ENCODE data around the gene PCDHA10. TPM values are rescaled to one million over a fixed set of nuclear protein-coding genes. Genes with fewer than 3 reads are reported as not detected.
"Not testable (repeated sequence)": the region's sequence is repeated elsewhere in the genome, so short reads cannot be mapped to it uniquely, and the experiment has no call there.

Gene PCDHA10
- total RNA-seq, 1 donor from 2014 or later, result 6.1 TPM

- H3K4me1 Mint-ChIP-seq (ENCODE audit: unreplicated experiment), result no peaks in the 10 kb centered on the region
- peaks cover 15% of the 10 kb centered on the region for H3K36me3 Mint-ChIP-seq (ENCODE audit: unreplicated experiment)
- H3K27ac Mint-ChIP-seq (ENCODE audit: unreplicated experiment), result no peak within 1 kb of the TSS
- H3K9me3 Mint-ChIP-seq (ENCODE audit: unreplicated experiment), result peaks cover 15% of the 10 kb centered on the region
- TF ChIP-seq CTCF (IDR thresholded peaks at IDR 0.05), result no peak
- DNase-seq (ENCODE audit: extremely low spot score, unreplicated experiment), result no peak
- H3K4me3 Mint-ChIP-seq (ENCODE audit: unreplicated experiment), result no peak within 1 kb of the TSS
- no peaks in the 10 kb centered on the region for H3K27me3 Mint-ChIP-seq (ENCODE audit: unreplicated experiment)
Measured at GRCh38 chr5:140840978-140841962, 14.4 kb upstream of the PCDHA10 start, which contains the start of gene PCDHA8. Gene PCDHA8, plus strand, starts transcription at chr5:140841187. Its CDS starts 135 bp downstream, at chr5:140841322.

GRCh38 chr5:140842798-140843733, 12.6 kb upstream of the PCDHA10 start:
- peaks cover 27% of the 10 kb centered on the region for H3K36me3 Mint-ChIP-seq (ENCODE audit: unreplicated experiment)
- no peak for TF ChIP-seq CTCF (IDR thresholded peaks at IDR 0.05)
- no peak overlapping the region for H3K4me3 Mint-ChIP-seq (ENCODE audit: unreplicated experiment)
- no peaks in the 10 kb centered on the region for H3K4me1 Mint-ChIP-seq (ENCODE audit: unreplicated experiment)
- no peaks in the 10 kb centered on the region for H3K27me3 Mint-ChIP-seq (ENCODE audit: unreplicated experiment)
- no peak for DNase-seq (ENCODE audit: extremely low spot score, unreplicated experiment)
- H3K9me3 Mint-ChIP-seq (ENCODE audit: unreplicated experiment), result peaks cover 30% of the 10 kb centered on the region
- H3K27ac Mint-ChIP-seq (ENCODE audit: unreplicated experiment), result no peak overlapping the region

GRCh38 chr5:140848139-140849102, 7.3 kb upstream of the PCDHA10 start, which contains the start of gene PCDHA9:
Gene PCDHA9, plus strand, starts transcription at chr5:140848382. Its CDS starts 114 bp downstream, at chr5:140848496.
- not testable (repeated sequence) for H3K4me1 Mint-ChIP-seq (ENCODE audit: unreplicated experiment); DNase-seq (ENCODE audit: extremely low spot score, unreplicated experiment); H3K4me3 Mint-ChIP-seq (ENCODE audit: unreplicated experiment); H3K27me3 Mint-ChIP-seq (ENCODE audit: unreplicated experiment); H3K27ac Mint-ChIP-seq (ENCODE audit: unreplicated experiment)
- Mint-ChIP-seq H3K36me3 (ENCODE audit: unreplicated experiment) (peaks cover 16% of the 10 kb centered on the region), H3K9me3 (ENCODE audit: unreplicated experiment) (peaks cover 24% of the 10 kb centered on the region)

GRCh38 chr5:140849831-140850634, 5.7 kb upstream of the PCDHA10 start:
- Mint-ChIP-seq H3K36me3 (ENCODE audit: unreplicated experiment) (peaks cover 18% of the 10 kb centered on the region), H3K9me3 (ENCODE audit: unreplicated experiment) (peaks cover 23% of the 10 kb centered on the region)
- H3K27ac Mint-ChIP-seq (ENCODE audit: unreplicated experiment); H3K4me3 Mint-ChIP-seq (ENCODE audit: unreplicated experiment); DNase-seq (ENCODE audit: extremely low spot score, unreplicated experiment); H3K27me3 Mint-ChIP-seq (ENCODE audit: unreplicated experiment); H3K4me1 Mint-ChIP-seq (ENCODE audit: unreplicated experiment): not testable (repeated sequence)
